H1 (cell line): Measurements from ENCODE around the gene PRKD1. TPM values are rescaled to one million over a fixed set of nuclear protein-coding genes. Genes with fewer than 3 reads are reported as not detected.

Experiments
- polyA plus RNA-seq, 7 experiments: library from polyadenylated mRNA; depleted of rRNA in 3 of 7; stranded (reverse) in 5 of 7; unstranded in 2 of 7; fragments of >200 nt in 5 of 7; fragments of 200-250 nt in 2 of 7; gene quantifications; 1 replicate in 5 of 7; 2 replicates in 1 of 7; 4 replicates in 1 of 7; pipeline versions ENCODE4 v1.2.1 to v1.2.3, GENCODE V29; 2011 to 2013; ENCODE audit warnings: missing spikeins in 2 of 7, mixed read lengths in 2 of 7
- total RNA-seq: library from RNA; stranded (reverse); fragmentation: NEBNext Ultra II Directional; extraction: Animal tissue kit (Norgen Biotek cat#: 25700); gene quantifications from 2 replicates; pipeline ENCODE4 v1.2.1, GENCODE V29; 2021
- TF ChIP-seq, protein P1 (sequence below): fragments of 300-600 bp; sonication (generic); IDR thresholded peaks from 2 replicates; pipeline ENCODE4 v1.7.1; 2012; ENCODE audit warnings: low read length, moderate library complexity, mild to moderate bottlenecking, inconsistent platforms; ENCODE audit not compliant: insufficient replicate concordance

The PRKD1 gene
- total and polyA plus RNA-seq, 2 of the 8 experiments (the other 6 are each of a cell fraction or from before 2014, with no cell fraction given): 3.6 to 6.8 TPM

- TF ChIP-seq, protein P1, sequence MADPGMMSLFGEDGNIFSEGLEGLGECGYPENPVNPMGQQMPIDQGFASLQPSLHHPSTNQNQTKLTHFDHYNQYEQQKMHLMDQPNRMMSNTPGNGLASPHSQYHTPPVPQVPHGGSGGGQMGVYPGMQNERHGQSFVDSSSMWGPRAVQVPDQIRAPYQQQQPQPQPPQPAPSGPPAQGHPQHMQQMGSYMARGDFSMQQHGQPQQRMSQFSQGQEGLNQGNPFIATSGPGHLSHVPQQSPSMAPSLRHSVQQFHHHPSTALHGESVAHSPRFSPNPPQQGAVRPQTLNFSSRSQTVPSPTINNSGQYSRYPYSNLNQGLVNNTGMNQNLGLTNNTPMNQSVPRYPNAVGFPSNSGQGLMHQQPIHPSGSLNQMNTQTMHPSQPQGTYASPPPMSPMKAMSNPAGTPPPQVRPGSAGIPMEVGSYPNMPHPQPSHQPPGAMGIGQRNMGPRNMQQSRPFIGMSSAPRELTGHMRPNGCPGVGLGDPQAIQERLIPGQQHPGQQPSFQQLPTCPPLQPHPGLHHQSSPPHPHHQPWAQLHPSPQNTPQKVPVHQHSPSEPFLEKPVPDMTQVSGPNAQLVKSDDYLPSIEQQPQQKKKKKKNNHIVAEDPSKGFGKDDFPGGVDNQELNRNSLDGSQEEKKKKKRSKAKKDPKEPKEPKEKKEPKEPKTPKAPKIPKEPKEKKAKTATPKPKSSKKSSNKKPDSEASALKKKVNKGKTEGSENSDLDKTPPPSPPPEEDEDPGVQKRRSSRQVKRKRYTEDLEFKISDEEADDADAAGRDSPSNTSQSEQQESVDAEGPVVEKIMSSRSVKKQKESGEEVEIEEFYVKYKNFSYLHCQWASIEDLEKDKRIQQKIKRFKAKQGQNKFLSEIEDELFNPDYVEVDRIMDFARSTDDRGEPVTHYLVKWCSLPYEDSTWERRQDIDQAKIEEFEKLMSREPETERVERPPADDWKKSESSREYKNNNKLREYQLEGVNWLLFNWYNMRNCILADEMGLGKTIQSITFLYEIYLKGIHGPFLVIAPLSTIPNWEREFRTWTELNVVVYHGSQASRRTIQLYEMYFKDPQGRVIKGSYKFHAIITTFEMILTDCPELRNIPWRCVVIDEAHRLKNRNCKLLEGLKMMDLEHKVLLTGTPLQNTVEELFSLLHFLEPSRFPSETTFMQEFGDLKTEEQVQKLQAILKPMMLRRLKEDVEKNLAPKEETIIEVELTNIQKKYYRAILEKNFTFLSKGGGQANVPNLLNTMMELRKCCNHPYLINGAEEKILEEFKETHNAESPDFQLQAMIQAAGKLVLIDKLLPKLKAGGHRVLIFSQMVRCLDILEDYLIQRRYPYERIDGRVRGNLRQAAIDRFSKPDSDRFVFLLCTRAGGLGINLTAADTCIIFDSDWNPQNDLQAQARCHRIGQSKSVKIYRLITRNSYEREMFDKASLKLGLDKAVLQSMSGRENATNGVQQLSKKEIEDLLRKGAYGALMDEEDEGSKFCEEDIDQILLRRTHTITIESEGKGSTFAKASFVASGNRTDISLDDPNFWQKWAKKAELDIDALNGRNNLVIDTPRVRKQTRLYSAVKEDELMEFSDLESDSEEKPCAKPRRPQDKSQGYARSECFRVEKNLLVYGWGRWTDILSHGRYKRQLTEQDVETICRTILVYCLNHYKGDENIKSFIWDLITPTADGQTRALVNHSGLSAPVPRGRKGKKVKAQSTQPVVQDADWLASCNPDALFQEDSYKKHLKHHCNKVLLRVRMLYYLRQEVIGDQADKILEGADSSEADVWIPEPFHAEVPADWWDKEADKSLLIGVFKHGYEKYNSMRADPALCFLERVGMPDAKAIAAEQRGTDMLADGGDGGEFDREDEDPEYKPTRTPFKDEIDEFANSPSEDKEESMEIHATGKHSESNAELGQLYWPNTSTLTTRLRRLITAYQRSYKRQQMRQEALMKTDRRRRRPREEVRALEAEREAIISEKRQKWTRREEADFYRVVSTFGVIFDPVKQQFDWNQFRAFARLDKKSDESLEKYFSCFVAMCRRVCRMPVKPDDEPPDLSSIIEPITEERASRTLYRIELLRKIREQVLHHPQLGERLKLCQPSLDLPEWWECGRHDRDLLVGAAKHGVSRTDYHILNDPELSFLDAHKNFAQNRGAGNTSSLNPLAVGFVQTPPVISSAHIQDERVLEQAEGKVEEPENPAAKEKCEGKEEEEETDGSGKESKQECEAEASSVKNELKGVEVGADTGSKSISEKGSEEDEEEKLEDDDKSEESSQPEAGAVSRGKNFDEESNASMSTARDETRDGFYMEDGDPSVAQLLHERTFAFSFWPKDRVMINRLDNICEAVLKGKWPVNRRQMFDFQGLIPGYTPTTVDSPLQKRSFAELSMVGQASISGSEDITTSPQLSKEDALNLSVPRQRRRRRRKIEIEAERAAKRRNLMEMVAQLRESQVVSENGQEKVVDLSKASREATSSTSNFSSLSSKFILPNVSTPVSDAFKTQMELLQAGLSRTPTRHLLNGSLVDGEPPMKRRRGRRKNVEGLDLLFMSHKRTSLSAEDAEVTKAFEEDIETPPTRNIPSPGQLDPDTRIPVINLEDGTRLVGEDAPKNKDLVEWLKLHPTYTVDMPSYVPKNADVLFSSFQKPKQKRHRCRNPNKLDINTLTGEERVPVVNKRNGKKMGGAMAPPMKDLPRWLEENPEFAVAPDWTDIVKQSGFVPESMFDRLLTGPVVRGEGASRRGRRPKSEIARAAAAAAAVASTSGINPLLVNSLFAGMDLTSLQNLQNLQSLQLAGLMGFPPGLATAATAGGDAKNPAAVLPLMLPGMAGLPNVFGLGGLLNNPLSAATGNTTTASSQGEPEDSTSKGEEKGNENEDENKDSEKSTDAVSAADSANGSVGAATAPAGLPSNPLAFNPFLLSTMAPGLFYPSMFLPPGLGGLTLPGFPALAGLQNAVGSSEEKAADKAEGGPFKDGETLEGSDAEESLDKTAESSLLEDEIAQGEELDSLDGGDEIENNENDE: no peak
- TF ChIP-seq, all 59 proteins: peak for 0
Measured at GRCh38 chr14:29853272-29853671, 74.4 kb downstream of the PRKD1 start (continued).
